D721Med (cell line): ENCODE measurements around the gene GNPDA2.

ENCODE experiments used
- DNase-seq: peaks from one replicate; pipeline ENCODE4 v3.0.0; 2011; ENCODE audit warnings: low spot score; ENCODE audit not compliant: insufficient read length
- FAIRE-seq: peaks from 2 replicates; lab custom pipeline; 2011; peaks lifted over from hg19 to GRCh38; lab: Jason Lieb, UNC
- CTCF ChIP-seq: IDR thresholded peaks from 2 replicates; pipeline ENCODE4 v1.5.1; 2012; ENCODE audit warnings: mild to moderate bottlenecking, control low read depth; ENCODE audit not compliant: insufficient read depth; ENCODE audit errors: missing control alignments

The GNPDA2 gene

DNA sequence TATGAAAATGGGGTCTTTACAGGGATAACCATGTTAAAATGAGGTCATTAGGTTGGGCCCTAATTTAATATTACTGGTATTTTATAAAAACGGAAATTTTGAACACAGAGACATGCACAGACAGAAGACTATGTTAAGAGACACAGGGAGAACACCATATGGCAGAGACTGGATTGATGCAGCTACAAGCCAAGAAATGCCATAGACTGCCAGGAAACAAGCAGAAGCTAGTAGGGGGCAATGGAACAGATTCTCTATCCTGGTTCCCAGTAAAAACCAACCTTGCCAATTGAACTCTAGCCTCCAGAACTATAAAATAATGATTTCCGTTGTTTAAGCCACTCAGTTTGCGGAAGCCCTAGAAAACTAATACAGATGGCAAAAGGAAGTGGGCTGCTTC lies 54.7 kb downstream of the GNPDA2 start:
- no peak for DNase-seq

GRCh38 chr4:44670506-44671199 lies 55.7 kb downstream of the GNPDA2 start:
- DNase-seq (no peak), FAIRE-seq (no peak)
- TF ChIP-seq CTCF: no peak

More for the DNA sequence above, 54.7 kb downstream of the GNPDA2 start:
- no peak for TF ChIP-seq CTCF
- FAIRE-seq: no peak

DNA sequence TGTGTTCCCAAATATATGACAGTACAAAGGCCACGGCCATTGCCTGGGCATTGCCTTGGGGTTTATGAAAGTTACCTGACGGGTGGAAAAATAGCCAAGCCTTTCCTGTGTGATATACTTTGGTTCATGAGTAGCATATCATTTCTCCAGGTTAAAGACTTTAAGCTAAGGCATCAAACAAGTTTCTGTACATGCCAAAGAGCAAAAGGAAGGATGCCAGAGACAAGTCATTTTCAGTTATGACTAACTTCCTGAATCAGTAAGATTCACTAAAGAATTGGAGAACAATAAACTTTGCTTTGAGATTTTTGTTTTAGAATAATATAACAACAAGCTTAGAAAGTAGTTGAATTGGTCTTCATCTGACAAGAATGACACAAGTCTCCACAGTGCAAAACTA lies 57.8 kb downstream of the GNPDA2 start:
- FAIRE-seq (no peak), DNase-seq (no peak)
- no peak for TF ChIP-seq CTCF

GRCh38 chr4:44663539-44664263 lies 62.7 kb downstream of the GNPDA2 start:
- DNase-seq (no peak), FAIRE-seq (no peak)
- TF ChIP-seq CTCF: no peak

DNA sequence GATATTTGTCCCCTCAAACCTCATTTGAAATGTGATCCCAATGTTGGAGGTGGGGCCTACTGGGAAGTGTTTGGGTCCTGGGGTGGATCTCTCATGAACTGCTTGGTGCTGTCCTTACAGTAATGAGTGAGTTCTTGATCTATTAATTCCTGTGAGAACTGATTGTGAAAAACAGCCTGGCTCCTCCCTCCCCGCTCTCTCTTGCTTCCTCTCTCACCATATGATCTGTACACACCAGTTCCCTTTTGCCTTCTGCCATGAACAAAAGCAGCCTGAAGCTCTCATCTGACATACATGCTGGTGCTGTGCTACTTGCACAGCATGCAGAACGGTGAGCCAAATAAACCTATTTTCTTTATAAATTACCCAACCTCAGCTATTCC lies 63.7 kb downstream of the GNPDA2 start:
- no peak for DNase-seq
- no peak for FAIRE-seq
- no peak for TF ChIP-seq CTCF

DNA sequence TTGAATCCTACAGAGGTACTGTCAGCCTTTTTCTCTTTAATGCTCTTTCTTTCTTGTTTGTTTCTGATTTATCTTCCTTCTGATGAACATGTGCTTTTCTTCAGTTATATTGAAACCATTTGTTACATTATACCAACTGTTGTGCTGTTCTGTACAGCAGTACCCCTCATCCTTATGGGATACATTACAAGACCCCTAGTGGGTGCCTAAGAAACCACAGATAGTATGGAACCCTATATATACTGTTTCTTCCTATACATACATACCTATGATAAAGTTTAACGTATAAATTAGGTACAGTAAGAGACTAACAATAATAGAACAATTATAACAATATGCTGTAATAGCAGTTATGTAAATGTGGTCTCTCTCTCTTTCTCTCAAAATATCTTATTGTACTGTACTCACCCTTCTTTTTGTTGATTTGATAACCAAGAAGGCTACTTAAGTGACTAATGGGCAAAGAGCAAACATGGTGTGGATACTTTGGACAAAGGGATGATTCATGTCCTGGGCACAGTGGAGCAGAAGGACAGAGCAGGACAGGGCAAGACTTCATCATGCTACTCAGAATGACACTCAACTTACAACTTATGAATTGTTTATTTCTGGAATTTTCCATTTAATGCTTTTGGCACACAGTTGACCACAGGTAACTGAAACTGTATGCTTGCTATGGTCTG lies 64.3 kb downstream of the GNPDA2 start:
- FAIRE-seq: no peak
- no peak for TF ChIP-seq CTCF
- no peak for DNase-seq
